SK-N-MC (cell line): Measurements from ENCODE around the gene HACE1.

Experiments
- EZH2 ChIP-seq: fragments of 200-600 bp; sonication (generic); IDR thresholded peaks from one replicate; pipeline ENCODE4 v1.6.1; 2017; ENCODE audit warnings: antibody characterized with exemption
- POLR2AphosphoS5 ChIP-seq: IDR thresholded peaks from 2 replicates; pipeline ENCODE4 v1.6.1; 2012; ENCODE audit warnings: mild to moderate bottlenecking, low read depth, low read length, borderline replicate concordance

DNA sequence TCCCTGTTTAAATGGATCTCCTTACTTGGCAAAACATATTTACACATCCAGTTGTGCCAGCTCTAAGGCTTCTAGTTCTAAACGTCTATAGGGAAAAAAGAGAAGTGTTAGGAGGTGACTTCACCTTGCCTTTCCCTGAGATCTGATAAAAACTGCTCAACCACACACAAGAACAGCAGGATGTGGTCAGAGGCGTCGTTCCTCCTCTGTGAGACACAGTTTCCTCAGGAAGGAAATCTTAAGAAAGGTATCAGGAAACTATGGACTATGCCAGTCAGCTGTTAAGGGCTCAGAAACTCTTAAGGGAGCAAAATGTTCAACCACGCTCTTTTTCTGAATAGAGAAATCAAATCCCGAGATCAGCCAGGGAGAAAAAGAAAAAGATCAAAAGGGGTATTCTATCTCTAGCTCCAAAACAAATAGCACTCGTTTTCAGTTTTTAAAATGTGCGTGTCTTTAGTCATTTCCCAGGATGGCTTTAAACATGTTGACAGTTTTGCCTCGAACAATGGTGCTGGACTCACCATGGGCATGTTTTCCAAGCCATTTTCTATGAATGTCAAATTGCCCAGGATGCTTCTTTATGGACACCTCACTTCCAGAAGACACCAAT is 154.5 kb downstream of the HACE1 start:
- TF ChIP-seq POLR2AphosphoS5: no peak; the same call in 1 of the 2 replicates
- no peak for TF ChIP-seq EZH2
